HepG2 (cell line): ENCODE results near the gene S100A16. TPM values are rescaled to one million over a fixed set of nuclear protein-coding genes. Genes with fewer than 3 reads are reported as not detected.

Experiments used
- CAMTA2 ChIP-seq: sonication (generic); formaldehyde crosslinking; IDR thresholded peaks from 2 replicates; pipeline ENCODE4 v1.4.0; 2020; ENCODE audit warnings: mild to moderate bottlenecking, missing genetic modification reagents, borderline replicate concordance
- FOXO1 ChIP-seq: sonication (generic); formaldehyde crosslinking; IDR thresholded peaks from 2 replicates; pipeline ENCODE4 v1.4.0; 2020; ENCODE audit warnings: missing genetic modification reagents
- GPN1 ChIP-seq: sonication (generic); formaldehyde crosslinking; IDR thresholded peaks from 2 replicates; pipeline ENCODE4 v1.5.1; 2020; ENCODE audit warnings: missing genetic modification reagents, borderline replicate concordance
- HNF4A ChIP-seq: sonication (generic); formaldehyde crosslinking; IDR thresholded peaks from 2 replicates; pipeline ENCODE4 v1.4.0; 2020; ENCODE audit warnings: missing genetic modification reagents
- MTA1 ChIP-seq: sonication (generic); formaldehyde crosslinking; IDR thresholded peaks from 2 replicates; pipeline ENCODE4 v1.4.0; 2020; ENCODE audit warnings: missing genetic modification reagents, mild to moderate bottlenecking, borderline replicate concordance
- NCOR1 ChIP-seq: fragments of 200-600 bp; sonication (generic); IDR thresholded peaks from 2 replicates; pipeline ENCODE4 v1.7.0; 2017; ENCODE audit warnings: antibody characterized with exemption, low read length, borderline replicate concordance
- NFRKB ChIP-seq: fragments of 450-650 bp; IDR thresholded peaks from 2 replicates; pipeline ENCODE4 v1.6.1; 2017
- NFYB ChIP-seq: sonication (generic); formaldehyde crosslinking; IDR thresholded peaks from 2 replicates; pipeline ENCODE4 v1.4.0; 2020; ENCODE audit warnings: missing genetic modification reagents
- RELA ChIP-seq: sonication (generic); formaldehyde crosslinking; IDR thresholded peaks from 2 replicates; pipeline ENCODE4 v1.4.0; 2020; ENCODE audit warnings: missing genetic modification reagents
- RFX5 ChIP-seq: IDR thresholded peaks from 2 replicates; pipeline ENCODE4 v1.6.1; 2011; ENCODE audit warnings: low read depth, low read length, improper control_type of control experiment
- RFXANK ChIP-seq: IDR thresholded peaks from 2 replicates; pipeline ENCODE4 v1.6.1; 2016
- SMARCC2 ChIP-seq: fragments of 450-650 bp; IDR thresholded peaks from 2 replicates; pipeline ENCODE4 v1.6.1; 2017; ENCODE audit warnings: antibody characterized with exemption, mild to moderate bottlenecking
- TCF7 ChIP-seq: sonication (generic); IDR thresholded peaks from 2 replicates; pipeline ENCODE4 v1.6.1; 2016; ENCODE audit warnings: antibody characterized with exemption, low read depth
- YEATS4 ChIP-seq: sonication (generic); formaldehyde crosslinking; IDR thresholded peaks from 2 replicates; pipeline ENCODE4 v1.4.0; 2020; ENCODE audit warnings: missing genetic modification reagents, borderline replicate concordance
- ZBTB3 ChIP-seq: sonication (generic); formaldehyde crosslinking; IDR thresholded peaks from 2 replicates; pipeline ENCODE4 v1.4.0; 2020; ENCODE audit warnings: low read depth, mild to moderate bottlenecking, moderate library complexity, missing genetic modification reagents, borderline replicate concordance
- ZNF232 ChIP-seq: sonication (generic); formaldehyde crosslinking; IDR thresholded peaks from 2 replicates; pipeline ENCODE4 v1.4.0; 2020; ENCODE audit warnings: missing genetic modification reagents, borderline replicate concordance
- ZNF282 ChIP-seq: fragments of 450-650 bp; IDR thresholded peaks from 2 replicates; pipeline ENCODE4 v1.6.1; 2018; ENCODE audit not compliant: partially characterized antibody
- ZNF468 ChIP-seq: sonication (generic); formaldehyde crosslinking; IDR thresholded peaks from 2 replicates; pipeline ENCODE4 v1.8.0; 2022; ENCODE audit warnings: mild to moderate bottlenecking, moderate library complexity, missing genetic modification reagents
- ZNF572 ChIP-seq: sonication (generic); formaldehyde crosslinking; IDR thresholded peaks from 2 replicates; pipeline ENCODE4 v1.5.1; 2020; ENCODE audit warnings: mild to moderate bottlenecking, missing genetic modification reagents
- ZSCAN22 ChIP-seq: sonication (generic); formaldehyde crosslinking; IDR thresholded peaks from 2 replicates; pipeline ENCODE4 v1.4.0; 2020; ENCODE audit warnings: mild to moderate bottlenecking, missing genetic modification reagents
- polyA plus RNA-seq, 8 experiments: library from polyadenylated mRNA; depleted of rRNA in 3 of 8; stranded (reverse) in 7 of 8; unstranded in 1 of 8; fragments of >200 nt; fragmentation: Illumina TruSeq in 4 of 8; extraction: Trizol in 4 of 8; gene quantifications; 2 replicates each; pipeline versions ENCODE4 v1.2.1 to v1.2.3, GENCODE V29; 2011 to 2016; ENCODE audit warnings: low read depth in 4 of 8, missing spikeins in 1 of 8, mixed read lengths in 1 of 8; ENCODE audit not compliant: insufficient read depth in 1 of 8
- total RNA-seq, 5 experiments: library from RNA; depleted of rRNA; stranded (reverse); fragments of >200 nt; fragmentation: Illumina TruSeq; extraction: Trizol; gene quantifications; 2 replicates each; pipeline ENCODE4 v1.2.3, GENCODE V29; 2016; ENCODE audit warnings: low read depth in 1 of 5
- TF ChIP-seq, protein P1 (sequence below): sonication (generic); formaldehyde crosslinking; conservative IDR thresholded peaks from 2 replicates; pipeline ENCODE4 v1.4.0; 2020; ENCODE audit warnings: mild to moderate bottlenecking, missing genetic modification reagents, moderate library complexity
- TF ChIP-seq, protein P2 (sequence below): IDR thresholded peaks from 2 replicates; pipeline ENCODE4 v1.6.1; 2016; ENCODE audit warnings: low read depth, borderline replicate concordance
- TF ChIP-seq, protein P3 (sequence below): sonication (generic); formaldehyde crosslinking; IDR thresholded peaks from 2 replicates; pipeline ENCODE4 v1.5.1; 2020; ENCODE audit warnings: mild to moderate bottlenecking, missing genetic modification reagents, moderate library complexity
- TF ChIP-seq, protein P4 (sequence below): sonication (generic); formaldehyde crosslinking; IDR thresholded peaks from 2 replicates; pipeline ENCODE4 v1.8.1; 2023; ENCODE audit warnings: mild to moderate bottlenecking, missing genetic modification reagents
- TF ChIP-seq, protein P5 (sequence below): sonication (generic); IDR thresholded peaks from 2 replicates; pipeline ENCODE4 v1.6.1; 2016; ENCODE audit warnings: low read depth, borderline replicate concordance

The S100A16 gene
- total and polyA plus RNA-seq, 2 of the 13 experiments (the other 11 are each of a cell fraction or from before 2014, with no cell fraction given) = 46.0 to 195 TPM

DNA sequence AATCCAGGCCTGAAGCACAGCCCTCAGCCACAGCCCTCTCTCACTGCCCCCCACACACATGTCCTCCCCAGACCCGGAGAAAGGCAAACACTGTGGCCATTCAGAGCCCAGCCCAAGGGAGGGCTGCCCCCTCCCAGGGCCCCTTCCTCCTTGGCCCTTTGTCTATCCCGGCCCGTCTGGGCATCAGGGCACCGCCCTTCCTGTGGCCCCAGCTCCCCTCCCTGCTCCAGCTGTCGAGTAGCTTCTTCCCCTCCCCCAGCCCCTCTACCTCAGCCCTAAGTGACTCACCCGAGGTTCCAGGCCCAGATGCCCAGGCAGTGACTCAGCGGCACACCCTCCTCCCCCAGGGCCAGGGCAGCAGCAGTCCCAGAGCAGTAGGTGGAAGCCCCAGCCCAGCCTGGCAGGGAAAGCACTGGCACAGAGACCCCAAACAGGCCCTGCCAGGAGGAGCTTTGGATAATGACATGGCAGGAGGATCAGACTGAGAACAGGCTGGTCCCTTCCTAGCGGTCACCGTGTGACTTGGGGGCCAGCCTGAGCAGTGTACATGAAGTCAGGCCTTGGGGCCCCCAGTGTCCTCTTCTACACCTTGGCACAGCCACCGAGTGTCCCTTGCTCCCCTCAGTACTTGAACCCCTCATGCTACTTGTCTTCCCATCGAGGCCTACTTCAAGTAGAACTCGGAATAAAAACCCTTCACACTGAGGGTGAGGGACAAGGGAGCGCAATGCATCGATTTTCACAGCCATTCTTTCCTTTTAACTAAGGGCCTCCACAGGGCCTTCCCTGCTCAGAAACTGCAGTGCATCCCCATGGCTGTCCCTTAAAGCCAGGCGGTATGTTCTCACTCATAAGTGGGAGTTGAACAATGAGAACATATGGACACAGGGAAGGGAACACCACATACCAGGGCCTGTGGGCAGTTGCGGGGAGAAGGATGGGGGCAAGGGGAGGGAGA, 46.2 kb downstream of the S100A16 start (continued):
- TF ChIP-seq ZNF572 (no peak), MTA1 (CRISPR knock-in tag) (no peak), SMARCC2 (no peak), RFX5 (no peak), TCF7 (no peak; the same call in 1 of the 2 replicates), NCOR1 (no peak), ZNF232 (CRISPR knock-in tag) (no peak), GPN1 (no peak), FOXO1 (CRISPR knock-in tag) (peak; percentile 13; the same call in 1 of the 2 replicates), HNF4A (no peak), YEATS4 (CRISPR knock-in tag) (no peak), ZNF282 (no peak), CAMTA2 (CRISPR knock-in tag) (no peak), ZSCAN22 (CRISPR knock-in tag) (no peak), RFXANK (CRISPR knock-in tag) (no peak), NFRKB (no peak), ZNF468 (CRISPR knock-in tag) (no peak), ZBTB3 (no peak), NFYB (CRISPR knock-in tag) (no peak), RELA (CRISPR knock-in tag) (no peak)
- TF ChIP-seq, protein P1, sequence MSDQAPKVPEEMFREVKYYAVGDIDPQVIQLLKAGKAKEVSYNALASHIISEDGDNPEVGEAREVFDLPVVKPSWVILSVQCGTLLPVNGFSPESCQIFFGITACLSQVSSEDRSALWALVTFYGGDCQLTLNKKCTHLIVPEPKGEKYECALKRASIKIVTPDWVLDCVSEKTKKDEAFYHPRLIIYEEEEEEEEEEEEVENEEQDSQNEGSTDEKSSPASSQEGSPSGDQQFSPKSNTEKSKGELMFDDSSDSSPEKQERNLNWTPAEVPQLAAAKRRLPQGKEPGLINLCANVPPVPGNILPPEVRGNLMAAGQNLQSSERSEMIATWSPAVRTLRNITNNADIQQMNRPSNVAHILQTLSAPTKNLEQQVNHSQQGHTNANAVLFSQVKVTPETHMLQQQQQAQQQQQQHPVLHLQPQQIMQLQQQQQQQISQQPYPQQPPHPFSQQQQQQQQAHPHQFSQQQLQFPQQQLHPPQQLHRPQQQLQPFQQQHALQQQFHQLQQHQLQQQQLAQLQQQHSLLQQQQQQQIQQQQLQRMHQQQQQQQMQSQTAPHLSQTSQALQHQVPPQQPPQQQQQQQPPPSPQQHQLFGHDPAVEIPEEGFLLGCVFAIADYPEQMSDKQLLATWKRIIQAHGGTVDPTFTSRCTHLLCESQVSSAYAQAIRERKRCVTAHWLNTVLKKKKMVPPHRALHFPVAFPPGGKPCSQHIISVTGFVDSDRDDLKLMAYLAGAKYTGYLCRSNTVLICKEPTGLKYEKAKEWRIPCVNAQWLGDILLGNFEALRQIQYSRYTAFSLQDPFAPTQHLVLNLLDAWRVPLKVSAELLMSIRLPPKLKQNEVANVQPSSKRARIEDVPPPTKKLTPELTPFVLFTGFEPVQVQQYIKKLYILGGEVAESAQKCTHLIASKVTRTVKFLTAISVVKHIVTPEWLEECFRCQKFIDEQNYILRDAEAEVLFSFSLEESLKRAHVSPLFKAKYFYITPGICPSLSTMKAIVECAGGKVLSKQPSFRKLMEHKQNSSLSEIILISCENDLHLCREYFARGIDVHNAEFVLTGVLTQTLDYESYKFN (CRISPR knock-in tag) = peak; percentile 61
- TF ChIP-seq, protein P2, sequence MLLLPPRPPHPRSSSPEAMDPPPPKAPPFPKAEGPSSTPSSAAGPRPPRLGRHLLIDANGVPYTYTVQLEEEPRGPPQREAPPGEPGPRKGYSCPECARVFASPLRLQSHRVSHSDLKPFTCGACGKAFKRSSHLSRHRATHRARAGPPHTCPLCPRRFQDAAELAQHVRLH (CRISPR knock-in tag) = peak; percentile 37; the same call in 1 of the 2 replicates
- TF ChIP-seq, protein P3, sequence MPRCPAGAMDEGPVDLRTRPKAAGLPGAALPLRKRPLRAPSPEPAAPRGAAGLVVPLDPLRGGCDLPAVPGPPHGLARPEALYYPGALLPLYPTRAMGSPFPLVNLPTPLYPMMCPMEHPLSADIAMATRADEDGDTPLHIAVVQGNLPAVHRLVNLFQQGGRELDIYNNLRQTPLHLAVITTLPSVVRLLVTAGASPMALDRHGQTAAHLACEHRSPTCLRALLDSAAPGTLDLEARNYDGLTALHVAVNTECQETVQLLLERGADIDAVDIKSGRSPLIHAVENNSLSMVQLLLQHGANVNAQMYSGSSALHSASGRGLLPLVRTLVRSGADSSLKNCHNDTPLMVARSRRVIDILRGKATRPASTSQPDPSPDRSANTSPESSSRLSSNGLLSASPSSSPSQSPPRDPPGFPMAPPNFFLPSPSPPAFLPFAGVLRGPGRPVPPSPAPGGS = no peak
- TF ChIP-seq, protein P4, sequence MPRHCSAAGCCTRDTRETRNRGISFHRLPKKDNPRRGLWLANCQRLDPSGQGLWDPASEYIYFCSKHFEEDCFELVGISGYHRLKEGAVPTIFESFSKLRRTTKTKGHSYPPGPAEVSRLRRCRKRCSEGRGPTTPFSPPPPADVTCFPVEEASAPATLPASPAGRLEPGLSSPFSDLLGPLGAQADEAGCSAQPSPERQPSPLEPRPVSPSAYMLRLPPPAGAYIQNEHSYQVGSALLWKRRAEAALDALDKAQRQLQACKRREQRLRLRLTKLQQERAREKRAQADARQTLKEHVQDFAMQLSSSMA (CRISPR knock-in tag) = no peak
- TF ChIP-seq, protein P5, sequence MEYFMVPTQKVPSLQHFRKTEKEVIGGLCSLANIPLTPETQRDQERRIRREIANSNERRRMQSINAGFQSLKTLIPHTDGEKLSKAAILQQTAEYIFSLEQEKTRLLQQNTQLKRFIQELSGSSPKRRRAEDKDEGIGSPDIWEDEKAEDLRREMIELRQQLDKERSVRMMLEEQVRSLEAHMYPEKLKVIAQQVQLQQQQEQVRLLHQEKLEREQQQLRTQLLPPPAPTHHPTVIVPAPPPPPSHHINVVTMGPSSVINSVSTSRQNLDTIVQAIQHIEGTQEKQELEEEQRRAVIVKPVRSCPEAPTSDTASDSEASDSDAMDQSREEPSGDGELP = peak; percentile 94
